Left colon (tissue), 2 donors: ENCODE data around the gene SNAI3. TPM values are rescaled to one million over a fixed set of nuclear protein-coding genes. Genes with fewer than 3 reads are reported as not detected.
A peak's percentile ranks its signal among the peaks of the same experiment; 100 is the strongest.

Experiments used
- ATAC-seq: fragments of 200-7000 bp; cut with Tn5 transposase; one replicate; pipeline ENCODE4 v1.9.1; 2020; ENCODE audit warnings: mild to moderate bottlenecking, moderate library complexity
- DNase-seq, 2 donors: peaks; one replicate each; pipeline ENCODE4 v3.0.0-alpha.2; 2020
- intact Hi-C, 2 donors: fragments of 100-400 bp; cut with DNase I in 1 of 2; cut with micrococcal nuclease in 1 of 2; formaldehyde crosslinking; loops; one replicate each; pipeline versions ENCODE4 v1.11.2 to v1.14.0; 2022; cut with DNase I, micrococcal nuclease
- total RNA-seq, 2 donors: library from RNA; stranded (reverse); fragmentation: NEBNext Ultra II Directional; extraction: Animal tissue kit (Norgen Biotek cat#: 25700); gene quantifications; one replicate each; pipeline ENCODE4 v1.2.1, GENCODE V29; 2021
- donor health status: DM: no; HTN: no; CAD: no.
- donor health status: DM: yes; HTN: yes; CAD: no.

Gene SNAI3
- total RNA-seq, 2 donors from 2014 or later = 0.15 to 0.92 TPM

- DNase-seq = no peak
- peak; percentile 25 for ATAC-seq
- intact Hi-C loops = no loop called here
Measured at GRCh38 chr16:88645941-88646340, 40.4 kb downstream of the SNAI3 start.

DNA sequence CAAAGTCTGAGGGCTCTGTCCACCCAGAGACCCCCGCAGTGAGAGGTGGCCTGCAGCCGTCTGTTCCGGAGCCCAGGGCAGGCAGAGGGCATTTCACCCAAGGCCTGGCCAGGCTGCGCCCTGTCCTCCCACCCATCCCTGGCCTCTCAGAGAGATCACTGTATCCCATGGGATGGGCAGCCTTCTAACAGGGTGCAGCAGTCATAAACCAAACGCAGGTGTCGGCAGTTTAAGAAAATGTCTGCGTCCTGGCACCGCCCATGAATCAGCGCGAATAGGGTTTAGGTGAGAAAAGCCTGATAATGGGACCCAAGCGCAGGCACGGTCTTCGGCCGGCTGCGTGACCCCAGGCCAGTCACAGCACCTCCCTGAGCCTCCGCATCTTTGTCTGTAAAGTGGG, 40.9 kb downstream of the SNAI3 start:
- ATAC-seq (peak; percentile 51), DNase-seq (peak in 1 of 2 donors; percentile 40)
- intact Hi-C loops = no loop called here

DNA sequence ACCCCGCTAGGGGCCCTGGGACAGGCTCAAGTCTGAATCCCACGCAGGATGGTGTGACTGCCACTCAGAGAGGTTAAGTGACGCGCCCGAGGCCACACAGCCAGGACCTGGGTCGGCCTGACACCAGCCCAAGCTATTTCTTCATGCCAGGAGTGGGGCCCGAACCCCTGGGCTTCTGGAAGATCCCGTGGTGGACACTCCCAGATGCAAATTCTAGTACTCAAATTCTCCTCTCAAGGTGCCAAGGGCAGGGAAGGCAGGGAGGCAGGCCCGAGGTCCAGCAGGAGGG, 42.7 kb downstream of the SNAI3 start:
- intact Hi-C loops = no loop called here
- ATAC-seq = no peak
- DNase-seq = no peak

DNA sequence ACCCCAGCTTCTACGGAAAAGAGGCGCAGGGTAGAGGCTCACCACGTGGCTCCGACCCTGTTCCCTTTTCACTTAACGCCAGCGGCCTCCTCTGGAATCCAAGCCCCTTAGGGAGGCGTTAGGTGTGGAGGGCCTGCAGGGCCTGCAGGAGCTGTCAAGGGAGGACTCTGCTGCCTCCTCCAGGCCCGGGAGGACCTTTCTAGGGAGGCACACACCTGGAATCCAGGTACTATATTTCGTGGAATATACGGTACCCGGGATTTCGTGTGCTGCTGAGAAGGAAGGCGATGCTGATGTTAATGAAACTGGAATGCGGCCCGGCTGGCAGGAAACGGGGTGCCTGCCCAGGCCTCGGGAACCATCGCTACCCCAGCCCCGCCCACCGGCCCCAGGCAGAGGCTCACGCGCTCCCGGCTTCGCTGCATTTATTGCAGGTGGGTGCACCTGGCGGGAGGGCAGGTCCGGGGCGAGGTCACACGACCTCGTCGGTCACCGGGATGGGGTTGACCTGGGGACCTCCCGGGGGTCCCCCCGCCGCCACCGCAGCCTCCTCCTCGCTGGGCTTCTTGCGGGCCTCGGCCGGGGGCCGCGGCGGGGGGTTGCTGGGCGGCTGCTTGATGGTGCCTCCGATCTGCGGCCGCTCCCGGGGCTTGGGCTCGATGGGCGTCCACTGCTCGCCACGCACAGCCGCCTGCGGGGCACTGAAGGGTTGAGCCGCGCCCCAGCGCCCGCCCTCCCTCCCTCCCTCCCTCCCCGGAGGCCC, 43.2 kb downstream of the SNAI3 start:
- no peak for DNase-seq
- ATAC-seq = no peak
- intact Hi-C loops = no loop called here

- ATAC-seq = no peak
- intact Hi-C loops = no loop called here
Measured at GRCh38 chr16:88640498-88641247, 45.6 kb downstream of the SNAI3 start.

DNA sequence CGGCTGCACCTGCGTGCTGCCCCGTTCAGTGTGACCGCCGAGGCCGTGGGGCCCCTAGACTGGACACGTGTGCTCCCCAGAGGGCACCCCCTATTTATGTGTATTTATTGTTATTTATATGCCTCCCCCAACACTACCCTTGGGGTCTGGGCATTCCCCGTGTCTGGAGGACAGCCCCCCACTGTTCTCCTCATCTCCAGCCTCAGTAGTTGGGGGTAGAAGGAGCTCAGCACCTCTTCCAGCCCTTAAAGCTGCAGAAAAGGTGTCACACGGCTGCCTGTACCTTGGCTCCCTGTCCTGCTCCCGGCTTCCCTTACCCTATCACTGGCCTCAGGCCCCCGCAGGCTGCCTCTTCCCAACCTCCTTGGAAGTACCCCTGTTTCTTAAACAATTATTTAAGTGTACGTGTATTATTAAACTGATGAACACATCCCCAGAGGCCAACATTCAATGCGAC, 46.2 kb downstream of the SNAI3 start:
- DNase-seq (no peak), ATAC-seq (no peak)
- intact Hi-C loops = no loop called here

More at GRCh38 chr16:88640498-88641247, 45.6 kb downstream of the SNAI3 start:
- DNase-seq = no peak

GRCh38 chr16:88639231-88640038, 46.9 kb downstream of the SNAI3 start:
- DNase-seq (peak; percentile 82 to 85), ATAC-seq (peak; percentile 65)
- intact Hi-C loops = no loop called here

GRCh38 chr16:88638323-88639230, 47.7 kb downstream of the SNAI3 start, which contains the start of gene IL17C:
Gene IL17C (plus strand): TSS chr16:88638572. CDS start chr16:88638642, 70 bp downstream.
- DNase-seq (peak; percentile 81 to 84), ATAC-seq (peak; percentile 66)
- intact Hi-C loops = no loop called here

DNA sequence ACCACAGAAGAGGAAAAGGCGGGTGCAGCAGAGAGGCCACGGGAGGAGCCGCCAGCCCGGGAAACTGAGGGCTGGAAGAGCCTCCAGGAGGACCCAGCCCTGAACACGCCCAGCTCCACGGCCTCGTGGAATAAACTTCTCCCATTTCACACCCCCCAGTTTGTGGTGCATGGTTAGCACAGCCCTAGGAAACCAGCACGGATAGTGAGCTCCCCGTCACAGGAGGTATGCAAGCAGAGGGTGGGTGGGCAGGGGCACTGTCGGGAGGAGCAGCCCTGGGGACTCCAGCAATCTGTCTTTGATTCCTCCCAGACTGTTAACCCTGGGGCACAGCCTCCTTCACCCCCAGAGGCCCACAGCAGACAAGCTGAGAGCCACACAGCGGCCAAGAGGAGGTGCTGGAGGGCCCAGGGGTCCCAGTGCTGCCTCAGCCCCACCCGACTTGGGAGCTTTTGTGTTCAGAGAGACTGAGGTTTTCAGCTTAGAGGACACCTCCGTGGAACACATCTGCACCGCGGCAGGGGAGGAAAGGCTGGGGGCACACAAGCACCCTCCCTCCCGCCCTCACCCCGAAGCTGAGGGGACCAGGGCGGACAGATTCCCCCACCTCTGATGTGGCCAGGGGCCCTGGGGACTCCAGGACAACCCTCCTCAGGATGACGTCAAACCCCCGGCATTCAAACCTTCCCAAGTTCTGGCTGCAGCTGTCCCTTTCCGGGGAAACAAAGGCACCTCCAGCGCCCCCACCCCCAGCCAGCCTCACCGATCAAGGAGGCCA, 49.6 kb downstream of the SNAI3 start:
- intact Hi-C loops = no loop called here
- DNase-seq (no peak), ATAC-seq (no peak)

DNA sequence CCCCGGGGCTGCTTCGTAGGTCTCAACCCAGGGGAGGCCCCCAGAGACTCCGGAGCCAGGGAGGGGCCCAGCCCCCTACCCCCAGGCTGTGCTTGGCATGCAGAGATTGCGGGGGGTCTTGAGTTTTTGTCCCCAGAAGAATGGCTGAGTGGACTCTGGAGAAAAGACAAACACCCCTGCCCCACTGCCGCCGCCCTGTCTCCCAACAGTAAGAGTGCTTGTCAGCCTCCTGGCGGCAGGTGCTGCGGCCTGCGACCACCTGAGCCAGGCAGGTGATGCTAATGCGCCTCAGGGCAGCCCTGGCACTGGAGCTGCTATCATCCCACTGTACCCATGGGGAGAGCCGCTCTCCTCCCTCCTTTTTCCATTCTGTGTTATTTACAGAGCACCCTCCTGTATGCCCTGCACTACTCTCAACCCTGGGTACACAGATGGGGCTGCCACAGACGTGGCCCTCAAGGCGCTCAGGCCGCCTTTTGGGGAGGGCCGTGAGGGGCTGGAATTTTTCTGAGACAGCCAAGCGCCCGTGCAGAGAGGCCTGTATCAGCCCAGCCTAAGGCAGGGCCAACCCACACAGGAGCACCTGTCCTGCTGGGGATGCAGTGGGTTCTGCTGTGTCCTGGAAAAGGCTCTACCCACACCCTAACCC, 50.5 kb downstream of the SNAI3 start:
- no peak for ATAC-seq
- intact Hi-C loops = no loop called here
- no peak for DNase-seq

- DNase-seq (no peak), ATAC-seq (no peak)
- intact Hi-C loops = no loop called here
Measured at GRCh38 chr16:88634994-88635670, 51.2 kb downstream of the SNAI3 start.

- ATAC-seq (peak; percentile 30), DNase-seq (peak; percentile 69)
- intact Hi-C loops = no loop called here
Measured at GRCh38 chr16:88634141-88634993, 51.9 kb downstream of the SNAI3 start.

DNA sequence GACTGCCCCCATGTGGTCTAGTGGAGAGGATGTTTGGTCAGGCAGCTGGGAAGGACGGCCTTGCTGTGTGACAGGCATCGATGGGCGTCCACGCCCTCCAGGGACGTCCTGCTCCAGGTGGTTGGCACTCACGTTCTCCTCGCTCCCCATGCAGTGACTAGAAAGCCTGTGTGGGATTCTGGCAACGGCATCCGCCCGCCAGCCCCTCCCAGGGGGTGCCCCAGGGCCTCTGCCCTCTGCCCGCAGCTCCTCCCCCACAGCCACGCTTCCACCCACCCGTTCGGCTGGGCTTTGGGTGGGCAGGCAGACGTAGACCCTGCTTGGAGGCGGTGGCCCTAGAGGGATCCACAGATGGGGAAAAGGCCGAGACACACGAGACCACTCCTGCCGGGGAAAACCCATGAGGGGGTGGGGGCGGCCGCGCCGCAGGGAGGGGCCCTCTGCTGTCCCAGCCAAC, 52.6 kb downstream of the SNAI3 start:
- intact Hi-C loops = no loop called here
- DNase-seq (peak; percentile 65 to 72), ATAC-seq (peak; percentile 67)

DNA sequence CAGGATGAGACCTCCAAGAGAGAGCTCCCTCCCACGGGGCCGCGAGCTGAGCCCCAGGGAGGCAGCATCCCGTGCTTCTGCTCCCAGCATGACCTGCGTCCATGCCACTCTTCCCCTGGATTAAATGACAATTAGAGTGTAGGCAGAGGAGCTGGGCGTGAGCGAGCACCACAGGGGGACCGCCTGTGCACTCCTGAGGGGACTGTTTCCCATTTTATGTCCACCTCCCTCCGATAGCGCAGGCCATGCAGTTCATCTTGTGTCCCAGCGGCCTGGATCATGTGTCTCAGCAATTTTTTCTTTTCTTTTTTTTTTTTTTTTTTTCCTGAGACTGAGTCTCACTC, 53.7 kb downstream of the SNAI3 start:
- DNase-seq = no peak
- no peak for ATAC-seq
- intact Hi-C loops = no loop called here

DNA sequence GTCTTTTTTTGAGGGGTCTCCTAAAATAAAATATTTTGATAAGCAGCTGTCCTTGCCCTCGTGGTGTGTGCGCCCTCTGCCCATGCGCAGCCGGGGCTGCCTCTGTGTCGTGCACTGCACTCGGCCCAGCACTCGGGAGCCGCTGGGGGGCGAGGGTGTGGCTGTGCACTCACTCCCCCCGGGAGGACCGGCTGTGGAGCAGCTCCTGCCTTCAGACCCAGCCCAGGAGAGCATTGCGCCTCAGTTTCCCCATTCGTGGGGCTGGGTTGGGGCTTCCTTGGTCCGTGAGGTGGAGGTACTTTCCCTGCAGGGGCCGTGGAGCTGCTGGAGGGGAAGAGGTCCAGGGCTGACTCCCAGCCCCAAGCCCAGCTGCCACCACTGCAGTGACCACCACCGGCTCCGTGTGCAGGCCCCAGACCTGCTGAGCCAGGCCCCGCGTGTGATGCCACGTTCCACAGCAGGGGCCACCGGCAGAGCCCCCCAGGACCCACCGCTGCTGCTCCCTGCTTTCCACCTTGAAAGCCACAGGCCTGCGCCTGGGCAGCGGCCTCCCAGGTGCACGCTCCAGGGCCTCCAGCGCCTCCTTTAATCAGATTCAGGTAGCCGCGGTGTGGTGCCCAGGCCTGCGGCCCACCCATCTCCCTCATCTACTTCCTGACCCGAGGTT, 54.3 kb downstream of the SNAI3 start:
- DNase-seq (no peak), ATAC-seq (no peak)
- intact Hi-C loops = no loop called here
